ENCODE measurements around the gene PLXNA4.

GRCh38 chr7:132321387-132321786 is 254.9 kb downstream of the PLXNA4 start:
- no peak for TF ChIP-seq SIN3A (IDR thresholded peaks at IDR 0.05; ENCODE audit: borderline replicate concordance, insufficient read depth, low read length)
- TF ChIP-seq POLR2AphosphoS5 (IDR thresholded peaks at IDR 0.05; ENCODE audit: low read depth, low read length): no peak
- no peak for TF ChIP-seq TAF1 (IDR thresholded peaks at IDR 0.05; ENCODE audit: borderline replicate concordance, insufficient read depth, low read length)
- no peak for TF ChIP-seq REST (IDR thresholded peaks at IDR 0.05; ENCODE audit: insufficient read depth in 1 of 2, low read depth in 2 of 2, low read length in 2 of 2)
- TF ChIP-seq FOXP2 (optimal IDR thresholded peaks at IDR 0.05; ENCODE audit: borderline replicate concordance, extremely low read depth, extremely low read length, insufficient read depth): no peak
